HG02642 (cell line): ENCODE measurements around the gene FUT8.

Source experiments
- ATAC-seq: cut with Tn5 transposase; IDR thresholded peaks from one replicate; pipeline ENCODE4 v1.9.1; 2021; ENCODE audit warnings: mild to moderate bottlenecking; ENCODE audit not compliant: unreplicated experiment, poor library complexity

The FUT8 gene

DNA sequence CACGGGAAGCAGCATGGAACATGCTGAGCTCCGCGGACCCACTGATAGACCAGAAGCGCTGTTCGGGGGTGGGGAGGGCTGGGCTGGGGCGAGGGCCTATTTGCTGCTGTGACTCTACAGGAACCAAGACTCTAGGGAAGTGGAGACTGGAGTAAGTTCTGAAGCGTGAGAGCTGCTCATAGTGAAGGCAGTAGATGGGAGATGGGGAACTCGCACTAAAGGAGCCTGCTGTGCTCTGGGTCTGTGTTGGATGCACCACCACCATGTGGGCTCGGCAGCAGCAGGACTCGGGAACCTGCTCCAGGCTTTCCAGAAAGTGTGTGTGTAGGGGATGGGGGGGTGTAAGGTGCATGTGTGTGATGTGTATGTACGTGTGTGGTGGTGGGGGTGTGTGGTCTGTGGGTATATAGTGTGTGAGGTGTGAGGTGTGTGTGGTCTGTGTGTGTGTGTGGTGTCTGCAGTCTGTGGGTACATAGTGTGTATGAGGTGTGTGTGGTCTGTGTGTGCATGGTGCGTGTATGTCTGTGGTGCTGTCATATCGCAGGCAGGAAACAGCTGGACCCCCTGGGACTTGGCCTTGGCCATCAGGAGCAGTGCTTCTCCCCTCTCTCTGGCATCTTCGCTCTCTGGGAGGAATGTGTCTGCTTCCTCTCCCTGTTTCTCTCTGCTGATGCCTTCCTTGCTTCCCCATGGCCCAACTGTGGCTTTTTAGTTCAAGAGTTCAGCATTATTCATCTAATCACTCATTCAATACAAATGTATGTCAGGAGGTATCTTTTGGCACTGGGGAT is 378.9 kb downstream of the FUT8 start:
- ATAC-seq = no peak

DNA sequence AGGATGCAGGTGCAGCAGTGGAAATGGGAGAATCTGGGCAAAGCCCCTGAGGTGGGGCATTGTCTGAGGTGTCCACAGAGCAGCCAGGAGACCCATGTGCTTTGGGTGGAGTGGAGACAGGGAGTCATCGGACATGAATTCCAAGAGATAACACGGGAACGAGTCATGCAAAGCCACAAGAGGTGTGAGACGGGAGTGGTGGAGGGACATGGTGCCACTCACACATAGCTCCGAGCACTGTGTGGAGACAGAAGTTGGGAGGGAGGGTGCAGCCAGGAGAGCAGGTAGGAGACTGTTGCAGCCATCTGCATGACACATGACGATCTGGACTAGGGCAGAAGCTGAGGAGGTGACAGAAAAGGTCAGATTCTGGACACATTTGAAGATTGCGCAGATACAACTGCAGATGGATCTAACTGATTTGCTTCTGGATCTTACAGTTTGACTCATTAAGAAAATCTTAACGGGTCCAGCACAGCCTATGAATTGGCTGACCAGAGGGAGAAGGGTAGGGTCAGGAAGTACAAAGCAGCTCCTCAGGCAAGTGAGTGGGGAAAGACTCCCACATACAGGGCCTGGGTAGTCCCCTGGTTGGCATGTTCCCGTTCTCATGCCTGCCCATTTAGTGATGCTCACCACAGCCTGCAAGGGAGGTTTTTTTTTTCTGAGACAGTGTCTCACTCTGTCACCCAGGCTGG is 379.8 kb downstream of the FUT8 start:
- no peak for ATAC-seq
